Astrocyte (in vitro differentiated cells and primary cell): Measurements from ENCODE around the gene ZBTB7C.

Experiments
- CTCF ChIP-seq: IDR thresholded peaks from 2 replicates; pipeline ENCODE4 v1.5.1; 2011; ENCODE audit warnings: low read depth, mild to moderate bottlenecking, inconsistent platforms, low read length, moderate library complexity; ENCODE audit not compliant: insufficient read depth
- EZH2 ChIP-seq: IDR thresholded peaks from 2 replicates; pipeline ENCODE4 v1.6.1; 2012; ENCODE audit warnings: mild to moderate bottlenecking, low read length, inconsistent platforms; ENCODE audit not compliant: insufficient read depth

GRCh38 chr18:48422947-48423378, 13.8 kb upstream of the ZBTB7C start:
- no peak for TF ChIP-seq CTCF
- no peak for TF ChIP-seq EZH2
